SK-N-SH (cell line): Measurements from ENCODE around the gene POLR2C. TPM values are rescaled to one million over a fixed set of nuclear protein-coding genes. Genes with fewer than 3 reads are reported as not detected.

Experiments used
- CTCF ChIA-PET: fragments of 300-600, 350-600 bp; formaldehyde crosslinking; extraction: SDS; loops from one replicate; lab custom pipeline; 2021; lab: Yijun Ruan, JAX
- POLR2A ChIA-PET: fragments of 350-600 bp; sonication (Branson Sonifier 250); formaldehyde crosslinking; extraction: SDS; loops from one replicate; lab custom pipeline; 2020; ENCODE audit warnings: antibody characterized with exemption, inconsistent platforms; lab: Yijun Ruan, JAX
- DNase-seq: peaks from one replicate; pipeline ENCODE4 v3.0.0; 2012
- H2AFZ ChIP-seq: fragments of 200-600 bp; sonication (generic); 2 replicates; pipeline ENCODE4 v1.8.1; 2016; ENCODE audit warnings: antibody characterized with exemption, mild to moderate bottlenecking, low read depth
- H3F3A ChIP-seq: fragments of 200-600 bp; sonication (generic); replicated peaks from 2 replicates; pipeline ENCODE3; 2016; ENCODE audit warnings: antibody characterized with exemption, mild to moderate bottlenecking; ENCODE audit not compliant: insufficient read depth
- H3K27ac ChIP-seq, 2 experiments: fragments of 200-500 bp in 1 of 2; fragments of 200-600 bp in 1 of 2; sonication (Bioruptor generic) in 1 of 2; sonication (generic), shearing (Covaris generic) in 1 of 2; 2 replicates each; pipeline versions ENCODE4 v1.5.1 to v1.6.1; 2014 to 2016; ENCODE audit warnings: low read depth in 2 of 2, inconsistent platforms in 1 of 2, low read length in 1 of 2, mild to moderate bottlenecking in 1 of 2, mixed read lengths in 1 of 2
- H3K27me3 ChIP-seq: fragments of 200-600 bp; sonication (generic), shearing (Covaris generic); 2 replicates; pipeline ENCODE4 v1.6.1; 2016; ENCODE audit warnings: mixed run types; ENCODE audit not compliant: insufficient read depth
- H3K36me3 ChIP-seq, 2 experiments: fragments of 200-500 bp in 1 of 2; fragments of 200-600 bp in 1 of 2; sonication (Bioruptor generic) in 1 of 2; sonication (generic) in 1 of 2; replicated peaks in 1 of 2; 2 replicates each; pipeline versions ENCODE3 to v1.5.1; 2014 to 2016; ENCODE audit warnings: low read length in 1 of 2, mild to moderate bottlenecking in 1 of 2; ENCODE audit not compliant: insufficient read depth in 2 of 2, control insufficient read depth in 1 of 2
- H3K4me1 ChIP-seq, 2 experiments: fragments of 200-500 bp in 1 of 2; fragments of 200-600 bp in 1 of 2; sonication (Bioruptor generic) in 1 of 2; sonication (generic), shearing (Covaris generic) in 1 of 2; 2 replicates each; pipeline versions ENCODE4 v1.5.1 to v1.6.1; 2014 to 2016; ENCODE audit warnings: low read depth in 1 of 2, low read length in 1 of 2, mixed run types in 1 of 2; ENCODE audit not compliant: insufficient read depth in 2 of 2, control insufficient read depth in 1 of 2
- H3K4me2 ChIP-seq: fragments of 200-600 bp; sonication (generic), shearing (Covaris generic); 2 replicates; pipeline ENCODE4 v1.6.1; 2017; ENCODE audit warnings: mixed run types
- H3K4me3 ChIP-seq, 2 experiments: fragments of 200-500 bp in 1 of 2; fragments of 200-600 bp in 1 of 2; sonication (Bioruptor generic) in 1 of 2; sonication (generic), shearing (Covaris generic) in 1 of 2; 2 replicates each; pipeline versions ENCODE4 v1.5.1 to v1.8.1; 2014 to 2016; ENCODE audit warnings: low read depth in 2 of 2, inconsistent platforms in 1 of 2, low read length in 1 of 2, mild to moderate bottlenecking in 1 of 2, mixed read lengths in 1 of 2, moderate library complexity in 1 of 2
- H3K79me2 ChIP-seq: fragments of 200-600 bp; sonication (generic); 2 replicates; pipeline ENCODE4 v1.8.1; 2017; ENCODE audit warnings: mild to moderate bottlenecking; ENCODE audit not compliant: insufficient read depth
- H3K9ac ChIP-seq: fragments of 200-600 bp; sonication (generic); 2 replicates; pipeline ENCODE4 v1.6.1; 2017; ENCODE audit warnings: mixed run types
- H3K9me2 ChIP-seq: fragments of 200-600 bp; sonication (generic); 2 replicates; pipeline ENCODE4 v1.6.1; 2017; ENCODE audit warnings: mixed run types
- H3K9me3 ChIP-seq: fragments of 200-600 bp; sonication (generic); 2 replicates; pipeline ENCODE4 v1.6.1; 2017; ENCODE audit warnings: mixed run types, mild to moderate bottlenecking, moderate library complexity
- H4K20me1 ChIP-seq: fragments of 200-600 bp; sonication (generic); 2 replicates; pipeline ENCODE4 v1.6.1; 2017; ENCODE audit warnings: mild to moderate bottlenecking, mixed run types; ENCODE audit not compliant: insufficient read depth
- FOXM1 ChIP-seq: IDR thresholded peaks from 2 replicates; pipeline ENCODE4 v1.4.0; 2012; ENCODE audit warnings: low read depth, mild to moderate bottlenecking
- GATA2 ChIP-seq: sonication (generic); formaldehyde crosslinking; IDR thresholded peaks from 2 replicates; pipeline ENCODE4 v1.5.0; 2020; ENCODE audit warnings: mild to moderate bottlenecking, missing genetic modification reagents
- IRF3 ChIP-seq: fragments of 150-350 bp; IDR thresholded peaks from 2 replicates; pipeline ENCODE4 v1.6.1; 2016; ENCODE audit warnings: mild to moderate bottlenecking, low read depth, low read length
- MEF2A ChIP-seq: IDR thresholded peaks from 2 replicates; pipeline ENCODE4 v1.4.0; 2012; ENCODE audit warnings: low read depth, borderline replicate concordance
- NFIC ChIP-seq: IDR thresholded peaks from 2 replicates; pipeline ENCODE4 v1.4.0; 2012; ENCODE audit warnings: borderline replicate concordance
- POLR2AphosphoS5 ChIP-seq: IDR thresholded peaks from 2 replicates; pipeline ENCODE4 v1.6.1; 2012; ENCODE audit warnings: low read depth, low read length
- RAD21 ChIP-seq: IDR thresholded peaks from 2 replicates; pipeline ENCODE4 v1.6.1; 2012; ENCODE audit warnings: mild to moderate bottlenecking, low read length
- RCOR1 ChIP-seq: fragments of 150-350 bp; IDR thresholded peaks from 2 replicates; pipeline ENCODE4 v1.6.1; 2017; ENCODE audit warnings: antibody characterized with exemption, low read length
- RFX5 ChIP-seq: IDR thresholded peaks from 2 replicates; pipeline ENCODE4 v1.6.1; 2012; ENCODE audit warnings: mild to moderate bottlenecking, improper control_type of control experiment, low read length
- RXRA ChIP-seq: IDR thresholded peaks from 2 replicates; pipeline ENCODE4 v1.4.0; 2012; ENCODE audit warnings: low read depth, mild to moderate bottlenecking, borderline replicate concordance
- SIN3A ChIP-seq: IDR thresholded peaks from 2 replicates; pipeline ENCODE4 v1.6.1; 2012; ENCODE audit warnings: low read depth, mild to moderate bottlenecking, low read length, moderate library complexity, borderline replicate concordance
- SMC3 ChIP-seq: IDR thresholded peaks from 2 replicates; pipeline ENCODE4 v1.6.1; 2012; ENCODE audit warnings: low read depth, low read length, improper control_type of control experiment
- TAF1 ChIP-seq: IDR thresholded peaks from 2 replicates; pipeline ENCODE4 v1.6.1; 2012; ENCODE audit warnings: low read depth, mild to moderate bottlenecking, low read length, moderate library complexity, borderline replicate concordance
- USF1 ChIP-seq: IDR thresholded peaks from 2 replicates; pipeline ENCODE4 v1.4.0; 2012; ENCODE audit warnings: low read depth, borderline replicate concordance
- WGBS: methylation state at CpG from one replicate; pipeline ENCODE4 v1.1.6; 2017; ENCODE audit warnings: low lambda C conversion rate; 5-methylcytosine and 5-hydroxymethylcytosine counted together
- polyA plus RNA-seq, 3 experiments: library from polyadenylated mRNA; depleted of rRNA; stranded (reverse); fragments of >200 nt; gene quantifications; 2 replicates each; pipeline ENCODE4 v1.2.3, GENCODE V29; 2012
- TF ChIP-seq, protein P1 (sequence below): IDR thresholded peaks from 2 replicates; pipeline ENCODE4 v1.4.0; 2012; ENCODE audit warnings: low read depth

POLR2C gene
- polyA plus RNA-seq, 1 of the 3 experiments (the other 2 are of a cell fraction) = 160 TPM

DNA sequence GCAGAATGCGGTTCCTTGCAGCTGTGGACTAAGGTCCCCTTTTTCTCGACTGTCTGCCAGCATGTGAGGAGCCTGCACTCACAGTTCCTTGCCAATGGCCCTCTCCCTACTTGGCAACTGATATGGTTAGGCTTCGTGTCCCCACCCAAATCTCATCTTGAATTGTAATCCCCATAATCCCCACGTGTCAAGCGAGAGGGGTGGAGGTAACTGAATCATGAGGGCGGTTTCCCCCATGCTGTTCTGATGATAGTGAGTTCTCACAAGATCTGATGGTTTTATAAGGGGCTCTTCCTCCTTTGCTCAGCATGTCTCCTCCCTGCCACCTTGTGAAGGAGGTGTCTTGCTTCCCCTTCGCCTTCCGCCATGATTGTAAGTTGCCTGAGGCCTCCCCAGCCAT is 35.2 kb upstream of the POLR2C start:
- CTCF ChIA-PET = interaction anchor here (1.3 to 11.7 kb wide), 2 partner anchors 9 to 91 kb away, joined by 4 to 426 read pairs; no protein-coding TSS in a partner anchor
- 86% methylated on average over 8 of the region's 8 CpGs for WGBS
- peaks cover 3% of the 10 kb centered on the region for H3F3A ChIP-seq
- DNase-seq = no peak
- H3K4me1 ChIP-seq = no peaks in the 10 kb centered on the region
- H3K79me2 ChIP-seq = no peaks in the 10 kb centered on the region
- H3K27ac ChIP-seq = no peak overlapping the region
- no peaks in the 10 kb centered on the region for H3K9me3 ChIP-seq
- no peaks in the 10 kb centered on the region for H3K9me2 ChIP-seq
- H3K4me2 ChIP-seq = no peak overlapping the region
- H3K36me3 ChIP-seq = peaks cover 29 to 38% of the 10 kb centered on the region in 2 experiments
- POLR2A ChIA-PET = interaction anchor here (0.9 kb wide), 1 partner anchor 107 kb away, joined by 3 read pairs; no protein-coding TSS in a partner anchor
- H3K9ac ChIP-seq = no peak overlapping the region
- no peak for TF ChIP-seq FOXM1
- no peak for TF ChIP-seq RFX5
- TF ChIP-seq IRF3 = no peak
- no peak for TF ChIP-seq RAD21
- TF ChIP-seq MEF2A = no peak
- no peak for TF ChIP-seq SMC3
- no peak for TF ChIP-seq SIN3A
- TF ChIP-seq NFIC = no peak
- TF ChIP-seq USF1 = no peak
- no peak for TF ChIP-seq TAF1
- no peak for TF ChIP-seq RXRA
- TF ChIP-seq RCOR1 = no peak
- TF ChIP-seq, all 33 proteins: peak for 0
- H2AFZ ChIP-seq = no peak overlapping the region
- no peaks in the 10 kb centered on the region for H3K27me3 ChIP-seq
- no peak overlapping the region for H3K4me3 ChIP-seq
- no peaks in the 10 kb centered on the region for H4K20me1 ChIP-seq

DNA sequence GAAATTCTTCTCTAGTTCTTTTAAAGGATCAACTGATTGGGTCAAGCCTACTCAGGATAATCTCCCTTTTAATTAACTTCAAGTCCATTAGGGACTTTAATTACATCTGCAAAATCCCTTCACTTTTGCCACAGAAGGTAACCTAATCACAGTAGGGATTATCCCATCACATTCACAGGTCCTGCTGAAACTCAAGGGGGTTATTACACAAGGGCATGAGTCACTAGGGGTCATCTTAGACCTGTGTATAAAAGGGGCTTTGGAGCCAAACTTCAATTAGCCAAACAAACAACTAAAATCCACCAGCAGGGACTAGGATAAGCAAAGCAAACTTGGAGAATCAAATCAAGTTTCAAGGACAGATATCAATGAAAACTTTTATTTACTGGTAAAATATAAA is 34.7 kb upstream of the POLR2C start:
- no peak overlapping the region for H3K9ac ChIP-seq
- no peak for DNase-seq
- no peaks in the 10 kb centered on the region for H3K27me3 ChIP-seq
- H3K9me2 ChIP-seq = no peaks in the 10 kb centered on the region
- H3K4me2 ChIP-seq = no peak overlapping the region
- no peaks in the 10 kb centered on the region for H3K79me2 ChIP-seq
- H3K4me1 ChIP-seq = no peaks in the 10 kb centered on the region
- peaks cover 34 to 43% of the 10 kb centered on the region in 2 experiments for H3K36me3 ChIP-seq
- TF ChIP-seq POLR2AphosphoS5 = no peak
- TF ChIP-seq, protein P1, sequence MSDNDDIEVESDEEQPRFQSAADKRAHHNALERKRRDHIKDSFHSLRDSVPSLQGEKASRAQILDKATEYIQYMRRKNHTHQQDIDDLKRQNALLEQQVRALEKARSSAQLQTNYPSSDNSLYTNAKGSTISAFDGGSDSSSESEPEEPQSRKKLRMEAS = no peak
- no peak for TF ChIP-seq GATA2 (CRISPR knock-in tag)
- no peak overlapping the region for H2AFZ ChIP-seq
- H3K27ac ChIP-seq = no peak overlapping the region
- no peaks in the 10 kb centered on the region for H4K20me1 ChIP-seq
- H3K4me3 ChIP-seq = no peak overlapping the region
- POLR2A ChIA-PET = no interaction called here
- no peaks in the 10 kb centered on the region for H3F3A ChIP-seq
- no peaks in the 10 kb centered on the region for H3K9me3 ChIP-seq
- CTCF ChIA-PET = no interaction called here
